ENCODE data around the gene C16orf87.

DNA sequence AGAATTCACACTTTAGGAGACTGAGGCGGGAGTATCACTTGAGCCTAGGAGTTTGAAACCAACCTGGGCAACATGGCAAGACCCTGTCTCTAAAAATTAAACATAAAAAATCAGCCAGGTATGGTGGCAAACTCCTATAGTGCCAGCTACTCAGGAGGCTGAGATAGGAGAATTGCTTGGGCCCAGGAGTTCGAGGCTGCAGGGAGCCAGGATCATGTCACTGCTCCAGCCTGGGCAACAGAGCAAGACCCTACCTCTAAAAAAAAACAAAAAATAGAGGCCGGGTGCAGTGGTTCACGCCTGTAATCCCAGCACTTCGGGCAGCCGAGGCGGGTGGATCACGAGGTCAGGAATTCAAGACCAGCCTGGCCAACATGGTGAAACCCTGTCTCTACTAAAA lies 44.3 kb upstream of the C16orf87 start:
- TF ChIP-seq, protein P1, sequence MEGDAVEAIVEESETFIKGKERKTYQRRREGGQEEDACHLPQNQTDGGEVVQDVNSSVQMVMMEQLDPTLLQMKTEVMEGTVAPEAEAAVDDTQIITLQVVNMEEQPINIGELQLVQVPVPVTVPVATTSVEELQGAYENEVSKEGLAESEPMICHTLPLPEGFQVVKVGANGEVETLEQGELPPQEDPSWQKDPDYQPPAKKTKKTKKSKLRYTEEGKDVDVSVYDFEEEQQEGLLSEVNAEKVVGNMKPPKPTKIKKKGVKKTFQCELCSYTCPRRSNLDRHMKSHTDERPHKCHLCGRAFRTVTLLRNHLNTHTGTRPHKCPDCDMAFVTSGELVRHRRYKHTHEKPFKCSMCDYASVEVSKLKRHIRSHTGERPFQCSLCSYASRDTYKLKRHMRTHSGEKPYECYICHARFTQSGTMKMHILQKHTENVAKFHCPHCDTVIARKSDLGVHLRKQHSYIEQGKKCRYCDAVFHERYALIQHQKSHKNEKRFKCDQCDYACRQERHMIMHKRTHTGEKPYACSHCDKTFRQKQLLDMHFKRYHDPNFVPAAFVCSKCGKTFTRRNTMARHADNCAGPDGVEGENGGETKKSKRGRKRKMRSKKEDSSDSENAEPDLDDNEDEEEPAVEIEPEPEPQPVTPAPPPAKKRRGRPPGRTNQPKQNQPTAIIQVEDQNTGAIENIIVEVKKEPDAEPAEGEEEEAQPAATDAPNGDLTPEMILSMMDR (IDR thresholded peaks at IDR 0.05), result no peak
- no peak for TF ChIP-seq EP300 (IDR thresholded peaks at IDR 0.05)
- no peak for TF ChIP-seq POLR2A (IDR thresholded peaks at IDR 0.05)
- no peak for TF ChIP-seq POLR2AphosphoS5 (IDR thresholded peaks at IDR 0.05)

Data from upper lobe of left lung (tissue), 4 donors.